Testis (tissue), 3 donors: ENCODE measurements around the gene AUH. TPM values are rescaled to one million over a fixed set of nuclear protein-coding genes. Genes with fewer than 3 reads are reported as not detected.
A peak's percentile ranks its signal among the peaks of the same experiment; 100 is the strongest.

Experiments
- DNase-seq: peaks from one replicate; pipeline ENCODE4 v3.0.0-alpha.2; 2019
- H3K27ac ChIP-seq, 2 donors: fragments of 200-600 bp; sonication (generic); one replicate each; pipeline ENCODE4 v1.5.1; 2019
- H3K27me3 ChIP-seq: fragments of 200-600 bp; sonication (generic); one replicate; pipeline ENCODE4 v1.5.1; 2019
- H3K36me3 ChIP-seq: fragments of 200-600 bp; sonication (generic); one replicate; pipeline ENCODE4 v1.5.1; 2017; ENCODE audit warnings: low read depth; ENCODE audit errors: missing control alignments
- H3K4me1 ChIP-seq: fragments of 200-600 bp; sonication (generic); one replicate; pipeline ENCODE4 v1.5.1; 2019
- H3K4me3 ChIP-seq, 2 donors: fragments of 200-600 bp; sonication (generic); one replicate each; pipeline ENCODE4 v1.5.1; 2017 to 2019
- H3K9me3 ChIP-seq: fragments of 200-600 bp; sonication (generic); one replicate; pipeline ENCODE4 v1.5.1; 2017
- POLR2A ChIP-seq: fragments of 450-650 bp; IDR thresholded peaks from one replicate; pipeline ENCODE4 v1.6.1; 2017; ENCODE audit warnings: antibody characterized with exemption, mild to moderate bottlenecking, moderate library complexity
- WGBS, 2 donors: methylation state at CpG; one replicate each; pipeline ENCODE4 v1.1.5; 2018; 5-methylcytosine and 5-hydroxymethylcytosine counted together
- intact Hi-C: fragments of 100-400 bp; cut with DNase I; formaldehyde crosslinking; loops from one replicate; pipeline ENCODE4 v1.15.1; 2023; ENCODE audit warnings: low total_unique reads
- polyA plus RNA-seq: library from polyadenylated mRNA; stranded (reverse); fragments of 350-450 nt; fragmentation: Illumina TruSeq; extraction: RNeasy Lipid Tissue Mini Kit (QIAGEN cat#74804); gene quantifications from one replicate; pipeline ENCODE4 v1.2.3, GENCODE V29; 2014; ENCODE audit warnings: low read depth, low replicate concordance; ENCODE audit not compliant: insufficient read depth
- total RNA-seq, 2 donors: library from RNA; depleted of rRNA; stranded (reverse); fragments of >200 nt; gene quantifications; one replicate each; pipeline ENCODE4 v1.2.3, GENCODE V29; 2016
- TF ChIP-seq, protein P1 (sequence below), 3 experiments: fragments of 450-650 bp in 2 of 3; fragments of 200-600 bp in 1 of 3; sonication (generic) in 1 of 3; IDR thresholded peaks; one replicate each; pipeline ENCODE4 v1.5.1; 2016 to 2019; ENCODE audit warnings: antibody characterized with exemption in 3 of 3, mild to moderate bottlenecking in 2 of 3, moderate library complexity in 1 of 3

AUH gene
- total and polyA plus RNA-seq, 3 donors from 2014 or later: 9.1 to 33.9 (median 31.7) TPM

DNA sequence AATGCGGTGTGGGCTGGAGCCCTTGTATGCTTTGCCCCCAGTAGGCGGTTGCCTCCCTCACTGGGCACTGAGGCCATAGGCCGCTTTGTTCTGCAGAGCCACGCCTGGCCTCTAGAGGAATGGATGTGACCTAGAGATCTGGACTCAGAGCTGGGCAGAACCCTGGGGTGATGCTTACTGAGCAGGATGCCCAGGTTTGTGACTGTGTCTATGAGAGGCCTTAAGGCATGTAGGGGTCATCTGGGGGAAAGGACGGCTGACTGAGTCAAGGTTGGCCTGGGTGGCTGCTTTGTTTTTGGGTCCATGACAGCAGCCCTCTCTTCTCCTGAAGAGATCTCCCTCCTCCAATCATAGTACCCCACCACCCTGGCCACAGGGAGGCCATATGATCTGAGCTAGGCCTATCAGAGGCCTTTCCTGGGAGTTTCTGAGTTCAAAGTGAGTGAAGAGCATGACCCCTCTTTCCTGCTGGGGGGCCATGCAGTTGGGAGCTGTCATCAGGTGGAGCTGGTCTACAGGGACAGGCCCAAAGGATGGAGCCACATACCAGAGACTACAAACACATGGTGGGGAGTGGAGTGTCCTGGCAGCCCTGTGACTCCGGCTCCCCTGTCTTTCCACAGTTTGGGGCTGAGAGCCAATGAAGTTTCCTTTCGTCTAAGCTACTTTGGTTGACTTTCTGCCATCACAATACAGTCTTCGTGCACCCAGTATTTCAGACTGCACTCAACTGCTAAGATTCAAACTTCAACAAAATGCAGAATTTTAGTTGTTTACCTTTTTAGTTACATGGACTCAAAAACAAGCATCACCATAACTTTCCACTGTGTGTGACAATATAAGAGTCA, 165.4 kb downstream of the AUH start:
- Histone ChIP-seq H3K27ac (peak overlapping the region in 1 of 2 donors; percentile 28), H3K36me3 (no peaks in the 10 kb centered on the region), H3K4me3 (no peak overlapping the region), H3K27me3 (no peaks in the 10 kb centered on the region), H3K4me1 (peaks cover 25% of the 10 kb centered on the region), H3K9me3 (no peaks in the 10 kb centered on the region)
- TF ChIP-seq, protein P1, sequence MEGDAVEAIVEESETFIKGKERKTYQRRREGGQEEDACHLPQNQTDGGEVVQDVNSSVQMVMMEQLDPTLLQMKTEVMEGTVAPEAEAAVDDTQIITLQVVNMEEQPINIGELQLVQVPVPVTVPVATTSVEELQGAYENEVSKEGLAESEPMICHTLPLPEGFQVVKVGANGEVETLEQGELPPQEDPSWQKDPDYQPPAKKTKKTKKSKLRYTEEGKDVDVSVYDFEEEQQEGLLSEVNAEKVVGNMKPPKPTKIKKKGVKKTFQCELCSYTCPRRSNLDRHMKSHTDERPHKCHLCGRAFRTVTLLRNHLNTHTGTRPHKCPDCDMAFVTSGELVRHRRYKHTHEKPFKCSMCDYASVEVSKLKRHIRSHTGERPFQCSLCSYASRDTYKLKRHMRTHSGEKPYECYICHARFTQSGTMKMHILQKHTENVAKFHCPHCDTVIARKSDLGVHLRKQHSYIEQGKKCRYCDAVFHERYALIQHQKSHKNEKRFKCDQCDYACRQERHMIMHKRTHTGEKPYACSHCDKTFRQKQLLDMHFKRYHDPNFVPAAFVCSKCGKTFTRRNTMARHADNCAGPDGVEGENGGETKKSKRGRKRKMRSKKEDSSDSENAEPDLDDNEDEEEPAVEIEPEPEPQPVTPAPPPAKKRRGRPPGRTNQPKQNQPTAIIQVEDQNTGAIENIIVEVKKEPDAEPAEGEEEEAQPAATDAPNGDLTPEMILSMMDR (IDR thresholded peaks at IDR 0.05): no peak
- no peak for TF ChIP-seq POLR2A
- intact Hi-C loops: no loop called here
- no peak for DNase-seq
- WGBS, 2 donors: 83 to 91% methylated on average over 8 of the region's 8 CpGs

DNA sequence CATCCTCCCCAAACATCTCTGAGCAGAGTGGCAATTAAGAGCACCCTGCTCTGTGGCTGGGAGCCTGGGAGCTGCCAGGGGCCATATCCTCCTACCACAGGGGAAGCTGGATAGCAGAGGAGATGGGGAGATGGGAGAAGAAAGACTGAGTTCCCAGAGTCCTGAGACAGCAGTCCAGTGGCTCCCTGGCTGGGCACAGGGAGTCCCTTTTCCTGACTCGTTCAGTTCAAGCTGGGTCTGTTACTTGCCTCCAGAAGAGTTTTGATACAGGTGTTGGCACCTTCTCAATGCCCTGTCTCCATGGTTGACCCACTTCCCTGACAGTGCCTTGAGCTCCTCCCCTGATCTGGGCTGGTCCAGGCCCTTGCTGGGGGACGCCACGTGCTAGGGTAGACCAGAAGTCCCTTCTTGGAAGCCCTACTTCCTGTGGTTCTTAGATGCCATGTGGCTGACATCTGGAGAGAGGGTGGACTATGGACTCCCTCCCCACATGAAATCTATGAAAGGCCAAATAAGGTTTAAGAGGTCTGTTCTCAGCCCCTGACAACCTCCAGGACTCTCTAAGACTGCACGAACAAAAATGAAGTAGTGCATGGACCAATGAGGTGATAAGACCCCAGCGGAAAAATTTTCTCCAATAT, 166.2 kb downstream of the AUH start:
- TF ChIP-seq POLR2A: no peak
- TF ChIP-seq, protein P1 (IDR thresholded peaks at IDR 0.05): no peak
- intact Hi-C loops: no loop called here
- no peaks in the 10 kb centered on the region for H3K9me3 ChIP-seq
- H3K4me3 ChIP-seq: no peak overlapping the region
- WGBS, 2 donors: 98 to 100% methylated on average over 5 of the region's 5 CpGs
- no peak overlapping the region for H3K27ac ChIP-seq
- DNase-seq: no peak
- H3K36me3 ChIP-seq: no peaks in the 10 kb centered on the region
- H3K4me1 ChIP-seq: peaks cover 25% of the 10 kb centered on the region
- no peaks in the 10 kb centered on the region for H3K27me3 ChIP-seq

DNA sequence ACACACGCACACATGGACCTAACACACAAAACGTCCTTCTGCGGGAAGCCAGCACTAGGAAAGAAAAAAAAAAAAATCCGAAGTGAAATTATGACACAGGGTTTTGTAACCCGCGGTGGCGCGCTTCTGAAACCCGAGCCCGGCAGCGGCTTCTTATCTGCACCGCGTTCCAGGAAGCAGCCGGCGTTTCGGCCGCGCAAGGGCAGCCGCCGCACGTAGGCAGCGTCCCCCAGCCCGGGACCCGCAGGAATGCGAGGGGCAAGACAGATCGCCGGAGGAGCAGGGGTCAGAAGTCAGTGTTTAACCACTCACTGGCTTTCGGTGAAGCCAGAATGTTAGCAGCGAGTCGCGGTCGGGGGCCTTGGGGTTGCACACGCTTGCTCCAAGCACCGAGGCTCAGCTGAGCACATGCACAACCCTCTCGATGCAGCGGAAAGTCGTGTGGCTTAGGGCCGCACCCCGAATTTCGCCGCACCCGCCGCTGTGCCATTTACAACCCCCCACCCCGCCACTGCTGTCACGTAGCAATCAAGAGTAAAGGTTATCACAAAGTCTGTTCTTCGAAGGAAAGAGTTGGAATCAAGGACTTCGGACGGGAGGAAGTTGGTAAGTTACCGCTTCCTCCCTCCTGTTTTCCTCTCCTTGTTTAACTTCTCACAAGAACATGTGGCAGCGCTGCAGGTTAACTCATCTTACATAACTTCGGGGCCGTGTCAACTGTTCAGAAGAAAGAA, 167.9 kb downstream of the AUH start:
- WGBS, 2 donors: 2 to 5% methylated on average over 37 to 52 of the region's 52 CpGs
- peak overlapping the region; percentile 92 to 97 for H3K27ac ChIP-seq
- no peaks in the 10 kb centered on the region for H3K36me3 ChIP-seq
- no peaks in the 10 kb centered on the region for H3K27me3 ChIP-seq
- intact Hi-C loops: loop anchor here (5.0 kb wide), 1 partner anchor 77 kb away; no protein-coding TSS in a partner anchor
- peak; percentile 81 for DNase-seq
- peaks cover 25% of the 10 kb centered on the region for H3K4me1 ChIP-seq
- H3K9me3 ChIP-seq: no peaks in the 10 kb centered on the region
- TF ChIP-seq, protein P1 (IDR thresholded peaks at IDR 0.05): no peak
- no peak for TF ChIP-seq POLR2A
- H3K4me3 ChIP-seq: peak overlapping the region; percentile 47 to 58

DNA sequence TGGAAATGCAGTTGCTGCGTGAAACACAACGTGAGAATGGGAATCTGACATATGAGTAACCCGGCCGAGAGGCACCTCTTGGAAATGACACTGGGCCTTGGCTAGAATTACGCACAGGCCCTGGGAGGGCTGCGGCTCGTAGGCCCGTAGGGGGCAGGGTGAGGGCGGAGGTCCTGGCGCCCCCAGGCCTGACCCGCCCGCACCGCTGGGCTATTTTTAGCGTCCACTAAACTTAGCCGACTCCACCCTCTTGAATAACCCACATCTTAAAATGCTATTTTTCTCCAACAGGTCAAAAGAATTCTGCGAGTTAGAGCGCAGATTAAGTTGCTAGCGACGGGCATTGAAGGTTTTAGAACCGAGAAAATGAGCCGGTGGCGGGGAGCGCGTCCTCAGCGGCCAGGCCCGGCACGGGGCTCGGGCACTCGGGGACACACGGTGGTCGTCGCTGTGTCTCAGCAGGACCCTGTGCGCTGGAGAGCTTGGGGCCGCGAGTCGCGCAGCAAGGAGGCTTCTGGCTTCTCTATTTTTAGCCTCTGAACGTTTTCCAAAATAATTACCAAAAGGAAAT, 168.5 kb downstream of the AUH start:
- Histone ChIP-seq H3K9me3 (no peaks in the 10 kb centered on the region), H3K27ac (peak overlapping the region; percentile 92 to 97), H3K27me3 (no peaks in the 10 kb centered on the region), H3K4me3 (peak overlapping the region; percentile 47 to 58), H3K36me3 (no peaks in the 10 kb centered on the region), H3K4me1 (peaks cover 25% of the 10 kb centered on the region)
- intact Hi-C loops: loop anchor here (5.0 kb wide), 1 partner anchor 76 kb away; no protein-coding TSS in a partner anchor
- 0% methylated on average over 38 of the region's 38 CpGs for WGBS, 2 donors
- TF ChIP-seq, protein P1 (IDR thresholded peaks at IDR 0.05): peak in 2 of 3 experiments; percentile 7 to 28
- TF ChIP-seq POLR2A: no peak
- peak; percentile 80 for DNase-seq
